ENCODE measurements around the gene KCNQ5. TPM values are rescaled to one million over a fixed set of nuclear protein-coding genes. Genes with fewer than 3 reads are reported as not detected.

The KCNQ5 gene
- total RNA-seq, 4 donors from 2014 or later, result 0.96 to 3.4 (median 1.5) TPM

DNA sequence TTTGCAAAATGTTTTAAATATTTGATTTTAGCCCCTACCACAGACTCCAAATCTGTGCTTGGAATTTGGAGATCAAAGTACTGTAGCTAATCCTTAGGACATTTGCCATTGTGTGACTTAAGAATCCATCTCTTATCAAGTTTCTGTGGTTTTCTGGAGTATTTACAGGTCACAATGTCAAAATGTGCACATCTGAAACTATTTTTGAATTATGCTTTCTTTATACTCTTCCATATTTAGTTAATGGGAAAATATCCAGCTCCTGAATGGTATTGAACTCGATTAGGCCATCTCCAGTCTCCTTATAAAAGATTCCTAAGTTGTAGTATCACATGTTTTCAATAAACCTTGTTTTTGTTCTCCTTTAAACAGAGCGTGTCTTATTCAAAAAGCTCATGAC is 441.0 kb downstream of the KCNQ5 start:
- ATAC-seq, result no peak
- Histone ChIP-seq H3K27me3 (no peaks in the 10 kb centered on the region), H3K36me3 (no peaks in the 10 kb centered on the region), H3K9me3 (no peaks in the 10 kb centered on the region), H3K4me3 (no peak overlapping the region), H3K4me1 (no peaks in the 10 kb centered on the region), H3K27ac (no peak overlapping the region)
- TF ChIP-seq, protein P1, sequence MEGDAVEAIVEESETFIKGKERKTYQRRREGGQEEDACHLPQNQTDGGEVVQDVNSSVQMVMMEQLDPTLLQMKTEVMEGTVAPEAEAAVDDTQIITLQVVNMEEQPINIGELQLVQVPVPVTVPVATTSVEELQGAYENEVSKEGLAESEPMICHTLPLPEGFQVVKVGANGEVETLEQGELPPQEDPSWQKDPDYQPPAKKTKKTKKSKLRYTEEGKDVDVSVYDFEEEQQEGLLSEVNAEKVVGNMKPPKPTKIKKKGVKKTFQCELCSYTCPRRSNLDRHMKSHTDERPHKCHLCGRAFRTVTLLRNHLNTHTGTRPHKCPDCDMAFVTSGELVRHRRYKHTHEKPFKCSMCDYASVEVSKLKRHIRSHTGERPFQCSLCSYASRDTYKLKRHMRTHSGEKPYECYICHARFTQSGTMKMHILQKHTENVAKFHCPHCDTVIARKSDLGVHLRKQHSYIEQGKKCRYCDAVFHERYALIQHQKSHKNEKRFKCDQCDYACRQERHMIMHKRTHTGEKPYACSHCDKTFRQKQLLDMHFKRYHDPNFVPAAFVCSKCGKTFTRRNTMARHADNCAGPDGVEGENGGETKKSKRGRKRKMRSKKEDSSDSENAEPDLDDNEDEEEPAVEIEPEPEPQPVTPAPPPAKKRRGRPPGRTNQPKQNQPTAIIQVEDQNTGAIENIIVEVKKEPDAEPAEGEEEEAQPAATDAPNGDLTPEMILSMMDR (IDR thresholded peaks at IDR 0.05), result no peak
- TF ChIP-seq POLR2AphosphoS5 (IDR thresholded peaks at IDR 0.05), result no peak
- no peak for TF ChIP-seq EP300 (IDR thresholded peaks at IDR 0.05)
- TF ChIP-seq POLR2A (IDR thresholded peaks at IDR 0.05), result no peak
- WGBS, 2 donors (ENCODE audit: low coverage in 1 of 2), result 73% methylated on average over 2 of the region's 2 CpGs

DNA sequence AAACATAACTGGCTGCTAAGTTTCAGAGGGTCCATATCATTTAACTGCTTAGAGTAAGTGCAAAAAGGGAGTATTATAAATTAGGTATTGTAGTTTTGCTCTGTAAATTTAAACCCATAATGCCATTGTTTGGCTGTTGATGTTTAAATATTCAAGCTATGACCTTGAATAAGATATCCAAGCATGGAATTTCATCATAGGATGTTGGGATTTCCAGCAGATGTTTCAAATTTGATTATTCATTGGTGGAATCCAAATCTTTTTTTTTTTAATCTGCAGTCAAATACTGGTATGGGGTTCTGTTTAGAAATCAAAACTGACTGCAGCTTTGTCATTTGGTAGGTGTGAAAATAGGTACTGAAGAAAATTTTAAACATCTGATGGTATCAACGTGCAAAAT is 442.4 kb downstream of the KCNQ5 start:
- no peak for ATAC-seq
- Histone ChIP-seq H3K27me3 (no peaks in the 10 kb centered on the region), H3K27ac (no peak overlapping the region), H3K9me3 (no peaks in the 10 kb centered on the region), H3K4me3 (no peak overlapping the region), H3K36me3 (no peaks in the 10 kb centered on the region), H3K4me1 (no peaks in the 10 kb centered on the region)
- TF ChIP-seq POLR2A (IDR thresholded peaks at IDR 0.05) (no peak), EP300 (IDR thresholded peaks at IDR 0.05) (no peak), POLR2AphosphoS5 (IDR thresholded peaks at IDR 0.05) (no peak)
- TF ChIP-seq, protein P1 (IDR thresholded peaks at IDR 0.05), result no peak
- 100% methylated on average over 1 of the region's 1 CpG for WGBS, 2 donors (ENCODE audit: low coverage in 1 of 2)

DNA sequence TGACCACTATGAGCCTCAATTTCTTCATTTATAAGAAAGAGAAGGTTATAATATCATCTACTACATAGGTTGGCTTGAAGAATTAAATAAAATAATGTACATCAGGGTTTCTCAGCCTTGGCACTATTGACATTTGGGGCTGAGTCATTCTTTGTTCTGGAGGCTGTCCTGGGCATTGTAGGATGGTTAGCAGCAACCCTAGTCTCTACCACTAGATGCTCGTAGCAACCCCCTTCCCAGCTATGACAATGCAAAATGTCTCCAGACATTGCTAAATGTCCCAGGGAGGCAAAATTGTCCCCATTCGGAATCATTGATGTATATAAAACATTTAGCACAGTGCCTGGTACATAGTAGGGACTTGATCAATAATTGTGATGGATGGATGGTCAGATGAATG is 451.4 kb downstream of the KCNQ5 start:
- 80 to 88% methylated on average over 2 of the region's 2 CpGs for WGBS, 2 donors (ENCODE audit: low coverage in 1 of 2)
- Histone ChIP-seq H3K4me1 (no peaks in the 10 kb centered on the region), H3K36me3 (no peaks in the 10 kb centered on the region), H3K27ac (no peak overlapping the region), H3K9me3 (no peaks in the 10 kb centered on the region), H3K27me3 (no peaks in the 10 kb centered on the region), H3K4me3 (no peak overlapping the region)
- TF ChIP-seq EP300 (IDR thresholded peaks at IDR 0.05), result no peak
- no peak for TF ChIP-seq POLR2A (IDR thresholded peaks at IDR 0.05)
- TF ChIP-seq, protein P1 (IDR thresholded peaks at IDR 0.05), result no peak
- TF ChIP-seq POLR2AphosphoS5 (IDR thresholded peaks at IDR 0.05), result no peak
- no peak for ATAC-seq

DNA sequence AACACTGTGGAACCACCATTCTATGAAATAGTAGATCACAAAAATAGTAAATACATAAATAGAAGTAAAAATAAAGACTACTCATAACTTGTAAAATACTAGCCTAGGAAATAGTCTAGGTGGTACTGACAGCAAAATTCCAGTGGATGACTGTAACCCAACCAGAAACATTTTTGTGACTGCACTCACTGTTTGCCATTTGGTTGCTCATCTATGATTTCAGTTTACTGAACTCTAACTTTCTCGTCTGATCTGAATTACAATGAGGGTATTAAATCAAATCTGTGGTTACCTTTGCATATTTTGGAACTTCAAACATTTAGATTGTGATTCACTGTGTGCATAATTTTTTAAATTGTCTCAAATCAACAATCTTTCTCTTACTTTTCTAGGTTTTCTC is 452.3 kb downstream of the KCNQ5 start:
- H3K27me3 ChIP-seq, result no peaks in the 10 kb centered on the region
- no peak for ATAC-seq
- no peaks in the 10 kb centered on the region for H3K9me3 ChIP-seq
- H3K4me3 ChIP-seq, result no peak overlapping the region
- no peak overlapping the region for H3K27ac ChIP-seq
- no peak for TF ChIP-seq POLR2AphosphoS5 (IDR thresholded peaks at IDR 0.05)
- no peaks in the 10 kb centered on the region for H3K36me3 ChIP-seq
- WGBS, 2 donors (ENCODE audit: low coverage in 1 of 2), result 58 to 83% methylated on average over 1 of the region's 1 CpG
- no peaks in the 10 kb centered on the region for H3K4me1 ChIP-seq

DNA sequence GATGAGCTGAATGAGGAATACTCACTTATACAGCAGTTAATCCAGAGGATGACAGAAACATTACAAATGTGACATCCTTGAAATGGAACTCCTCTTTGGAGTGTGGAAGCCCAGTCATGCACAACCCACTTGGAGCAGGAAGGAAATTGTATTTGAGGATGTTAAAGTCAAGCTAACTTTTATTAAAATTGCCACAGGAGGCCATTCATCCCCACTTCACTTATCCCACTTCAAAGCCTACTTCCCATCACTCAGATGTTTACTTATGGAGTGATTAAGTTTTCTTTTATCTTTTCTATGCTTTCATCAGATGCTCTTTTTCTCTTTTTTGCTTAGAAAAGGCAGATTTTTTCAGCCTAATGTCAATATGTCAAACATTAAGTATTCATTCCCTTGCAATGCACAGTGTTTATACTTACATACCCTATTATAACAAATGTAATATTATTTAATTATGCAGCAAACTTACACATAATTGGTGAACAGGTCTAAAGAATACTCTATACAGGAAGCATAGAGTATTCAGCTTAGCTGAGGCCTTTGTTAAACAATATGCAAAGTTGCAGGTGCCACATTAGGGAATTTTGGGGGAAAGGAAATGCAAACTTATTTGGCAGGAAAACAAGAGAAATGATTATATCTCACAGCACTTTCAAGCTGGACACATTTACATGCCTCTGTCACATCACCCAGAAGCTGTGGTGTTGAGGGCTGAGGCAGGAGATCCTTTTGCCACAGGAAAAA is 454.5 kb downstream of the KCNQ5 start:
- Histone ChIP-seq H3K9me3 (no peaks in the 10 kb centered on the region), H3K27ac (no peak overlapping the region), H3K4me1 (no peaks in the 10 kb centered on the region), H3K4me3 (no peak overlapping the region), H3K36me3 (no peaks in the 10 kb centered on the region), H3K27me3 (no peaks in the 10 kb centered on the region)
- ATAC-seq, result no peak
- TF ChIP-seq POLR2AphosphoS5 (IDR thresholded peaks at IDR 0.05) (no peak), POLR2A (IDR thresholded peaks at IDR 0.05) (no peak), EP300 (IDR thresholded peaks at IDR 0.05) (no peak)
- TF ChIP-seq, protein P1 (IDR thresholded peaks at IDR 0.05), result no peak
